Fibroblast of upper back skin (primary cell): ENCODE measurements around the gene AQP9.

ENCODE experiments used
- DNase-seq: peaks from one replicate; pipeline ENCODE4 v3.0.0-alpha.2; 2013

AQP9 gene

GRCh38 chr15:58138106-58138505 lies at the start of gene AQP9:
Gene AQP9 (plus strand): TSS chr15:58138381. CDS start chr15:58138566, 185 bp downstream.
- DNase-seq, result no peak

GRCh38 chr15:58095415-58095814 lies 42.8 kb upstream of the AQP9 start:
- DNase-seq, result no peak

DNA sequence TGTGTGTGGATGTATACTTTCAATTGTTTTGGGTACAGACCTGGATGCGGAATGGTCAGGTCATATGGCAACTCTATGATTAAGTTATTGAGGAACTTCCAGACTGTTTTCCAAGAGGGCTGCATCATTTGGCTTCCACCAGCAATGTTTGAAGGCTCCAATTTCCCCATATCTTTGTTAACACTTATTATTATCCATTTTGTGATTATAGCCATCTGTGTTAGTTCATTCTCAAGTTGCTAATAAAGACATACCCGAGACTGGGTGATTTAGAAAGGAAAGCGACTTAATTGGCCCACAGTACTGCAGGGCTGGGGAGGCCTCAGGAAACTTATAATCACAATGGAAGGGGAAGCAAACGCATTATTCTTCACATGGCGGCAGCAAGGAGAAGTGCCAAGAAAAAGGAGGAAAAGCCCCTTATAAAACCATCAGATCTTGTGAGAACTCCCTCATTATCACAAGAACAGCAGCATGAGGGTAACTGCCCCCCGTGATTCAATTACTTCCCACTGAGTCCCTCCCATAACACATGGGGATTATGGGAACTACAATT lies 41.6 kb upstream of the AQP9 start:
- DNase-seq, result no peak

DNA sequence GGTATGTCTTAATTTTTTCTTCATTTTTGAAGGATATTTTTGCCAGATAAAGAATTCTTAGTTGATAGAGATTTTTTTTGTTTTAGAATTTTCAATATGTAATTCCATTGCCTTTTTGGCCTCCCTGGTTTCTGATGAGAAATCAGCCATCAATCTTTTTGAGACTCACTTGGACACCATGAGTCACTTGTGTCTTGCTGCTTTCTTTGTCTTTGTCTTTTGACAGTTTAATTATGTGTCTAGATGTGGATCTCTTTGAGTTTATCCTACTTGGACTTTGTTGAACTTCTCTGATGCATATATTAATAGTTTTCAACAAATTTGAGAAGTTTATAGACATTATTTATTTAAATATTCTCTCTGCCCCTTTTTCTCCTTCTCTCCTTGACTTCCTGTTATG lies 34.7 kb upstream of the AQP9 start:
- DNase-seq, result no peak

- DNase-seq, result no peak
Measured at GRCh38 chr15:58108117-58108516, 30.1 kb upstream of the AQP9 start.

DNA sequence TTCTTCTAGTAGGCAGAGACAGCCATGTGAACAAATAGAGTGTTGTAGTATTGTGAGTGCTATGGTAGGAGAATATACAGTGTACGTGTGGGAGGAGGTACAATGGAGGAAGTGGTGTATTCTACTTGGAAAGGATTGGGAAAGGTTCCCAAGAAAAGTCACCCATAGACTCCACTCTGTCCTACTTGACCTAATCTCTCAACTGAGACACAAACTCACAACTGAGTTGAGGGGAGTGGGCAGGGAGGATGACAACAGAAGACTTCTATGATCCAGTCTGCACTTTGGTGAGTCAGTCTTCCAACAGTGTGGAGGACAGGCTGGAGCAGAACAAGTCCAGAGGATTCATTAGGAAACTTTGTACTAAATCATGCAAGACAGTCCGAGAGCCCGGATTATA lies 28.8 kb upstream of the AQP9 start:
- DNase-seq, result no peak

GRCh38 chr15:58110999-58111717 lies 27.0 kb upstream of the AQP9 start:
- DNase-seq, result no peak

DNA sequence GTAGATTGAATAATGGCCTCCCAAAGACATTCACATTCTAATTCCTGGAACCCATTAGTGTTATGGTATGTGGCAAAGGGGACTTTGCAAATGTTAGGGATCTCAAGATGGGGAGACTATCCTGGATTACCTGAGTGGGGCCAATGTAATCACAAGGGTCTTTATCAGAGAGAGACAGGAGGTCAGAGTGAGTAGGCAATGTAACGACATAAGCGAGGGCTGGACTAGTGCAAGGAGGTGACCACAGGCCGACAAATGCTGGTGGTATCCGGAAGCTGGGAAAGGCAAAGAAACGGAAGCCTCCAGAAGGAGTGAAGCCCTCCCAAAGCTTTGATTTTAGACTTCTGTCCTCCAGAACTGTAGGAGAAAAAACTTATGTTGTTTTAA lies 26.5 kb upstream of the AQP9 start:
- no peak for DNase-seq

GRCh38 chr15:58113358-58113757 lies 24.8 kb upstream of the AQP9 start:
- DNase-seq, result peak; percentile 25

DNA sequence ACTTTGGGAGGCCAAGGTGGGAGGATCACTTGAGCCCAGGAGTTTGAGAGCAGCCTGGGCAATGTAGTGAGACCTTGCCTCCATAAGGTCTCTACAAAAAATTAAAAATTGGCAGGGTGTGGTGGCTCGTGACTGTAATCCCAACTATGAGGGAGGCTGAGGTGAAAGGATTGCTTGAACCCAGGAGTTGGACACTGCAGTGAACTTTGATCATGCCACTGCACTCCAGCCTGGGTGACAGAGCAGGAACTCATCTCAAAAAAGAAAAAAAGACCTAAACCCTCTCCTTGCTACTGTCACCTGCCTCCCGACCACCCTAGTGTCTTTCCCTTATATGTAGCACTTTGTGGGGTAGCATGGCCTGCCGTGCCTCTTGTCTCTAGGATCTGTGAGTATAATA lies 23.8 kb upstream of the AQP9 start:
- no peak for DNase-seq

- no peak for DNase-seq
Measured at GRCh38 chr15:58114812-58115211, 23.4 kb upstream of the AQP9 start.

GRCh38 chr15:58115692-58116091 lies 22.5 kb upstream of the AQP9 start:
- DNase-seq, result peak; percentile 12

DNA sequence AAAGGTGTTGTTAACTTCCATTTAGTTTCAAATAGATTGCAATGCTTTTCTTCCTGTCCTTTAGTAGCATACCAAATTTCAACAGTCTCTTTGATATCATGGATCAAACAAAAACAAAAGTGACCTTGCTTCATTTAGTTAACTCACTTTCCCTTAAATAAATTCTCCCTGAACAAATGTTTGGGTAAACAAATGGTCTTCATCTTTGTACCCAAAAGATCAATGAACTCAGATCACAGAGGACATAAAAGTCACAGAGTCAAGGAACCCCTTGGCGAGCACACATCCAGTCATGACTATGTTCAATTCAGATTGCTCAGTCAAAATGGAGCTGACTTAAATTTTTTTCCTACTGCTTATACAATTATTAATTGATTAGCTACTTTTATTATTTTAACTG lies 20.6 kb upstream of the AQP9 start:
- DNase-seq, result no peak

DNA sequence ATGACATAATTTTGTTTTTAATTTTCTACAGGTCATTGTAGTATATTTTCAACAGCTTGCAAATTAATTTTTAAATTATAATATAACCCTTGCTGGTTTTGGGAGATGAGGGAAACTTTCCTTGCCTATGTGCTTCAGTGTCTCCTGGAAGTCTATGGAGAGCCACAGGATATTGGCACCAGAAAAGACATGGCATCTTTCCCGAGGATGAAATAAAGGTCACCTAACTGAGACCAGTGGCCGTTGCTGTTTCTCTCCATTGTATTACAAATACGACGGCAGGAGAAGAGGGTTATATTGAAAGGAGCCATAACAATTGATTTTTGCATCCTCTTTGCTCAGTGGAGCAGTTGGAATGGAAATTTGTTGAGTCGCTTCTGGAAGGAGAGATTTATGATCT lies 19.9 kb upstream of the AQP9 start:
- no peak for DNase-seq

- no peak for DNase-seq
Measured at GRCh38 chr15:58119016-58119415, 19.2 kb upstream of the AQP9 start.

GRCh38 chr15:58124585-58124984 lies 13.6 kb upstream of the AQP9 start:
- no peak for DNase-seq

DNA sequence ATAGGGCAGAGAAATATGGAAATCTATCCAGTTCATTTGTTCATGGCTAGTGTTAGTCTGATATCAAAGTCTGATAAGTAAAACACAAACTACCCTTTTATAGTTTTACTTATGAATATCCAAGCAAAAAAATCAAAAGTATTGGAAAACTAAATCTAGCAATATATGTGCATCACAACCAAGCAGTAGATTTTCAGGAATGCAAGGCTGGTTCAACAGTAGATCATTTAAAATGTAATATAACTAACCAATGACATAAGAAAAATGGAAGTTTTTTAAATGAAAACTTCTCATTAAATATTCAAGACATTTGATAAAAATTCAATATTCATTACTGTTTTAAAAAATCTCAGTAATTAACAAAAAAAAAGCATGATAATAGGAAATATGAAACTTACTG lies 12.8 kb upstream of the AQP9 start:
- DNase-seq, result no peak

GRCh38 chr15:58134886-58135285 lies 3.3 kb upstream of the AQP9 start:
- no peak for DNase-seq

DNA sequence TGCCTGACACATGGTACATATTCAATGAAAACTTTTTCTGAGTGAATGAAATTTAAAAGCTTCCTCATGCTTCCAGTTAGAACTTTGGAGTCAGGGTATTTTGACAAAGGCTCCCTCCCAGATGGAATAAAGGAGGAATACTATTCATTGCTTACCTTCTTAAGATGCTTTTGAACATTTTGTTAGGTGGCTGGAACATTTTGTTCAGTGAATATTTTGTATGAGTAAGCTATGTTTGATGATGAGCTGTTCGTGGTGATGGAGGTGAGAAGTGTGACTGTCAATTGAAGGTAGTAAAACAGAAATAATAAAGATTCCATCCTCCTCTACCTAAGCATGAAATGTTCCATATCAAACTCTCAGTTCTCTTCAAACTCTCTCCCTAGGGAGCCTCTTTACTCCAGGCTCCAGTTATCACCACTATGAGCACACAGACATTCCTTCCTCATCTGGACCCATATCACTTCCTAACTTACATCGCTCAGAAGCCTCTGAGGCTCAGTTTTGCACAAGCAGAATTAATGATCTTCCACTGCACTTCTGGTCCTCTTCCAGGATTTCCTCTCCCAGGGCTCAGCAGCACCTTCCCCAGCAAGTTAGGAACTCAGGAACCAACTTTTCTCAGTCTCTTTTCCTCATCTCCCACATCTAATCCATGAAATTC lies 2.5 kb upstream of the AQP9 start:
- no peak for DNase-seq

- DNase-seq, result peak; percentile 13
Measured at GRCh38 chr15:58136731-58137130, 1.4 kb upstream of the AQP9 start.

DNA sequence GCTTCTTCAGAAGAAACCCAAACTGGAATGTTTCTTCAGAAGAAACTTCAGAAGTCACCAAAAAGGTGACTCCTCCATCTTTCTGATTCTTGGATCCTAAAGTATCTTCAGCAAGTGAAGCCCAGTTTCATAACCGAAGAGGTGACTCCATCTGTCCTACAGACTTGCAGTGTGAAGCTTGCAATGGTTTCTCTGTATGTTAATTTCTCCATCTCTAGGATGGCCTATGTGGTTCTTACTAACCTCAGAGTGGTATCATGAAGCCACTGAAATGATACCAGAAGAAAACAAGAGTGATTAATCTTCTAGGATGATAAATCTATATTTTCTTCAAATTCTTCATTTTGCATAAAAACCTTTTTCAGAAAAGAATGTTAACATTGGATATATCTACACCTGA lies 495 bp upstream of the AQP9 start:
- DNase-seq, result no peak

GRCh38 chr15:58139276-58139988 lies 1.3 kb downstream of the AQP9 start:
- peak; percentile 72 for DNase-seq

DNA sequence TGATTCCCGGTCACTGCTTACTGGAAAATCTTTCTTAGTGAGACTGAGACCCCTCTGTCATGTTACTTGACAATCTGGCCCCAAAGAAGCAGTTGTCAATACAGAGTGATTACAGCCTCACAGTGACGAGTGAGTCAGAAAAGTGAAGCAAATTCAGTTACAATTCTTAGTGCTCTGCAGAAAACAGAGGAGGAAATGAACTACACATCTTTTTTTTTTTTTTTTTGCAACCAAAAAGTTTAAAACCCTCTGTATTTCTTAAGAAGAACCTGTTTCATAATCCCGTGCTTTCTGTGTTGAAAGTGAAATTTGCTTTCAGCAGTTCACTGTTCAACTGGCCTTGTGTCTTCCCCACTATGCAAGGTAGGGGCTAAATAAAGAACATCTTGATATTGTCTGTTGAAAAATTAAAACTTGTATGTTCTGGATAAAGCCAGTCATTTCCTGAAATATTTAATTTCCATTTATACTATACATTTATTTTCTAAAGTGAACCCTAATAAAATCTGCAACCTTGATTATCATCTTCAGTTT lies 1.9 kb downstream of the AQP9 start:
- peak; percentile 6 for DNase-seq

DNA sequence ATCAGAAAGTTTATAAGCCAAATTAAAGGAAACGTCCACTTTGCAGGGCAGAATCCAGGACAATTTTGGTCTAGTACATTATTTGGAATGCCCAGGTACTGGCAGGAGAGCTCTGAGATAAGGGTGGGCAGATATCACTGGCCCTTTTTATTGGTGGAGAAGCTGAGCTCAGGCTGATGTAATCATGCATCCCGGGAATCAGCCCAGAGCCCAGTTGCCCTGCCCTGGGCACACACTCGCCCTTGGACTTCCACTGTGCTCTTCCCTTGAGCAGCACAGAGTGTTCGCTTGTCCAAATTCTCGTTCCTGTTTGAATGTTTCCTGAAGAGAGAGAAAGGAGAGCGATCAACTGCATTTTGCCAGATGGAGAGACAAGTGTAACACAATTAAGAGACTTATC lies 3.7 kb downstream of the AQP9 start:
- DNase-seq, result no peak
